ENCODE measurements around the gene E2F4.

E2F4 gene

GRCh38 chr16:67191995-67192681 is at the start of gene E2F4:
E2F4 (plus strand) TSS chr16:67192155; CDS start chr16:67192228, 73 bp downstream.
- DNase-seq, result peak; percentile 86

DNA sequence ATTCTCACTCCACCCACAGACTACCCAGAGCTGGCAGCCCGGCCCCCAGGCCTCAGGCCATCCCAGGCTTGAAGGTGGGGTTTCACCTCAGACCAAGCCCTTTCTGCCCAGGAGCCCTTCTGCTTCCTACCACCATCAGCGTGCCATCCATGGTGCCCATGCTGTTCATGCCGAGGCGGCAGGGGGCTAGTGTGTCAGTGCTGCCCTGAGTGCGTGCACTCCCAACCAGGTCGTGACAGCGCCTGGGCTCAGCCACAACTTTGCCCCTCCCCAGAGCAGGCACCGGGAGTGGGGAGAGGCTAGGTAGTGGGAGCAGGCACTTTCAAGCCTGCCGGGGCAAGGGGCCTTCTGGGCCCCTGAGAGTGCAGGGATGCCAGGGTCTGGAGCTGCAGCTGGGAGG is 49.6 kb upstream of the E2F4 start:
- DNase-seq, result no peak

- DNase-seq, result no peak
Measured at GRCh38 chr16:67144943-67145342, 47.0 kb upstream of the E2F4 start.

- DNase-seq, result no peak
Measured at GRCh38 chr16:67145746-67146145, 46.2 kb upstream of the E2F4 start.

- DNase-seq, result no peak
Measured at GRCh38 chr16:67146523-67147357, 45.2 kb upstream of the E2F4 start.

- no peak for DNase-seq
Measured at GRCh38 chr16:67147437-67148140, 44.4 kb upstream of the E2F4 start.

DNA sequence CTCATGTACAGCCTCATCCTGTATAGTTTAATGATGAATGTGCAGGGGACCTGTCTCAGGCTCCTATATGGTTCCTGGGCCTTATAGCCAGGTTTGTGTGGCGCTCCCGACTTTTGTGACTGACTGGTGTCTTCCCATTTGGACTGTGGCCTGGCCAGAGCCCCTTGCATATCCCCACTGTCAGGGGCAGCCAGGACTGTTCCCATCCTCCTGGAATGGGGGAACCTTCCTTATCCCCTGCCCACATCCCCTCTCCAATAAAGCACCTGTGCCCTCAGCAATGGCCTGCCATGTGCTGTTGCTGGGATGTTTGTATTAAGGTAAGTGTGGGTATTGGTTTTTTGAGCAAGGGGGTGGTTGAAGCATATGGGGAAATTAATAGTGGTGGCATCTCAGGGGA is 43.7 kb upstream of the E2F4 start:
- no peak for DNase-seq

- no peak for DNase-seq
Measured at GRCh38 chr16:67148656-67149275, 43.2 kb upstream of the E2F4 start.

DNA sequence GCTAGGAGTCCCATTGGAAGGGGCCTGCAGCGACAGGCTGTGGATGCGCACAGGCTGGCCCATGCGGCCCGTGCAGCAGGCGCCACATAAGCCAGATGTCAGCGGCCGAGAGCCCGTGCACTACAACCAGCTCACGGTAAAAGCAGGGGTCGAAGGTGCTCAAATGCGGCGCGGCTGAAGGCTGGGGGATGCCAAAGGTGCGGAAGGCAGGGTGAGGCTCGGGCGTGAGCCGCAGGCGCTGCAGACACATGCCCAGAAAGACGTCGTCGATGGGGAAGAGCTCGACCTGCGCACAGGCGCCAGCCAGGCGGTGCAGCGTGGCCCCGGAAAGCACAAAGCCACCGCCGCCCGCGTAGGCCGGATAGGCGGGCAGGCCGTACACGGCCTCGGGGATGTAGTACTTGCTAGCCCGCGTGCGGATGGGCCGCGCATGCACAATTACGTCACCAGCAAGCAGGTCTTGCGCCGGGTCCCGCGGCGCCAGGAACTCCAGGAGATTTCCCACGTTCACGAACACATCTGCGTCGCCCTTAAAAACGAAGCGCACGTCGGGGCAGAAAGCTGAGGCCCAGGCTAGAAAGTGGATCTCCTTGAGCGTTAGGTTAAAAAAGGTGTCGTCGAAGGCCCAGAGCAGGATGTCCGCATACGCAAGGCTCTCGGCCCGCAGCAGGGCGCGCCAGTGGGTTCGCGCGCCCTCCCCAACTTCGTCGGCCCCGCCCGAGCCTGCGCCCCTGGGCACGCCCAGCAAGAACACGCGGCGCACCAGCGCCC is 42.5 kb upstream of the E2F4 start:
- DNase-seq, result no peak

DNA sequence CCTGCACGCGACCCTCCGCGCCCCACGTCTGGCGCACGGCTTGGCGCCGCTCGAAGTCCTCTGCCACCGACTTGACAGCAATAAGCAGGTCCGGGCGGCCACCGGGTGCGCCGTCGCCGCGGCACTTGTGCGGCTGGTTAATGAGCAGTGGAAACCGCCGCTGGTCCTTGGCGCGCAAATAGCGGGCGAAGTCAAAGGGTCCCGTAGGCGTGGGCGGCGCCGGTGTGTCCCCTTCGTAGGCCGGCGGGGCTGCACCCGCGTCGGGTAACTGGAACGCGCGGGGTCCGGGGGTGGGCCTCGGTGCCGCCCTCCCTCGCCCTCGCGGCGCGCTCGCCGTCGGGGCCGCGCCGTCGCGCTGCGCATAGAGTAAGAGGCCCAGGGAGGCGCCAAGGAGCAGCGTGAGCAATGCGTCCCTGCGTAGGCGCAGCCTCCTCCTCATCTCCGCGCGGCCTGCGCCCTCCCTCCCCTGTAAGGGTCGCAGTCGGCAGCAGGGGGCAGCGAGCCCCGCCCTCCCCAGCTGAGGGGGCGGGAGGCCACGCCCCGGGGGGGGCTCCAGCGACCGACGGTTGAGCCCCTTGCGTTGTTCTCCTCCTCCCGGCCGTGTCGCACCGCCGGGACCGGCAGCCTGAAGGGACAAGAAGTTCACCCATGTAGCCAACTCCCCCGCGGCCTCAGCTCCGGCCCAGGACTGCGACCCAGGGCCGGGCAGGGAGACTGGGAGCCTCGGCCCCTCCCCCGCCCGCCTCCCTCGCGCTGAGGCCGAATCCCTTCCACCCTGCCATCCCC is 41.7 kb upstream of the E2F4 start:
- DNase-seq, result no peak

- no peak for DNase-seq
Measured at GRCh38 chr16:67150833-67151396, 41.0 kb upstream of the E2F4 start, which contains the start of gene B3GNT9. B3GNT9 (minus strand) TSS chr16:67150998; CDS start chr16:67150485, 513 bp downstream.

- no peak for DNase-seq
Measured at GRCh38 chr16:67151431-67152097, 40.4 kb upstream of the E2F4 start.

- no peak for DNase-seq
Measured at GRCh38 chr16:67154578-67155294, 37.2 kb upstream of the E2F4 start.

DNA sequence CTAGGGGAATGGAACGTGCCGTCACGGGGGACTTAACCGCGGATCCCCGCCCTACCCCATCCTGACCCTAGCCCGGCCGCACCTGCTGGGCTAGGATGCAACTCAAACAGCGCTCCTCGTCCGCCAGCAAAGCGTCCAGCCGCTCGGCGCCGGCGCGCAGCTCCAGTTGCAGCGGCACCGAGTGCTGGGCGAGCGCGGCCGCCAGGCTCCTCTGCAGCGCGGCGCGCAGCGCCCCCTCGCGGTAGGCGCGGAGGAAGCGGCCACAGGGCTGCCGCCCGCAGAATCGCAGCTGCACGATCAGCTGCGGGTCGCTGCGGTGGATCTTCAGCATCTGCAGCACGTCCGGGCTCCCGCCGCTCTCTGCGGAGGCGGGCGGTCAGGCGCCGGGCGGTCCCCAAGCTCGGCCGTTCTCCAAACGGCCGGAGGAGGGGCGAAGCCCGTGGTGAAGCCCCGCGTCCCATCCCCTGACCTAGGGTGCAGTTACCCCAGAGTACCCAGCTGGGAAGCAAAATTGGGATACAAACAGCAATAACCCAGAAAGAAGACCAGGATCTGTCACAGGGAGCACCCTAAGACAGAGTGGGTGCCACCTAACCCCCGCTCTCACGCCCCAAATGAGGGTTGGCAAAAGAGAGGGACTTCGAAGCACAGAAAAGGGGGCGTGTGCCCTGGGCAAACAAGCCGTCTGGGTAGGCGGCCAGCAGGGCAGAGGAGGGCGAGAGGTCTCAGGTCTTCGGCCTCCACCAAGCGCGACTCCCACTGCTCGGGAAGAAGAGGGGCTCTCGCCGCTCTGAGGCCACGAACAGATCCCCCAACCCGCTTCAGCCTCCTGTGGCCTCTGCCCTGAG is 36.4 kb upstream of the E2F4 start:
- peak; percentile 47 for DNase-seq

DNA sequence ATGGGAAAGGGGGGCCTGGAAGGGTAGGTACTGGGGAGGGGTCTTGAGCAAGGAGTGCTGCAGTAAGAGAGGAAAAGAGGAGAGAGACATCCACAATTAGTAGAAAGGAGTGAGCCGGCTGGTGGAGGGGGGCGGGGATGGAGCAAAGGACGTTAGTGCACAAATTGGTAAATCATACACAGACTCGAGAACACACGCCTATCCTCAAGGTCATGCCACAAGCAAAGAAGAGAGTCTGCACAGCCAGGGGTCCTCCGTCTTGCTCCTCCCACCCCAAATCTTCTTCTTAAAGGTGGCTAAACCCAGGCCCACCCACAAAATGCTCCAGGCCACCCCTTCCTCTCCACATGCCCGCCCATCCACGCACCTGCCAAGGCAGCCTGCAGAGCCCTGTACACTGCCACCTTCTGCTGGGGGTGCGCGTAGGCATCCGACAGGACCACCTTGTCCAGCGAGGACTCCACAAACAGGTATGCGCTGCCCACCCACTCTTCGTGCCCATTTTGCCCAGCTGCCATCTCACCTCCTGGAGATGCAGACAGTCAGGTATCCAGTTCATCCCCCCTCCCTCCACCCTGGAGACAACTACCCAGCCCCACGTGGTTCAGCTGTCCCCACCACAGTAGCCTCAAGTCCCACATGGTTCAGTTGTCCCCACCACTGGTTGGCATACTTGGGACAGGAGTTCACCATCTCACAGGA is 35.7 kb upstream of the E2F4 start:
- DNase-seq, result no peak

- DNase-seq, result no peak
Measured at GRCh38 chr16:67157106-67157748, 34.7 kb upstream of the E2F4 start.

DNA sequence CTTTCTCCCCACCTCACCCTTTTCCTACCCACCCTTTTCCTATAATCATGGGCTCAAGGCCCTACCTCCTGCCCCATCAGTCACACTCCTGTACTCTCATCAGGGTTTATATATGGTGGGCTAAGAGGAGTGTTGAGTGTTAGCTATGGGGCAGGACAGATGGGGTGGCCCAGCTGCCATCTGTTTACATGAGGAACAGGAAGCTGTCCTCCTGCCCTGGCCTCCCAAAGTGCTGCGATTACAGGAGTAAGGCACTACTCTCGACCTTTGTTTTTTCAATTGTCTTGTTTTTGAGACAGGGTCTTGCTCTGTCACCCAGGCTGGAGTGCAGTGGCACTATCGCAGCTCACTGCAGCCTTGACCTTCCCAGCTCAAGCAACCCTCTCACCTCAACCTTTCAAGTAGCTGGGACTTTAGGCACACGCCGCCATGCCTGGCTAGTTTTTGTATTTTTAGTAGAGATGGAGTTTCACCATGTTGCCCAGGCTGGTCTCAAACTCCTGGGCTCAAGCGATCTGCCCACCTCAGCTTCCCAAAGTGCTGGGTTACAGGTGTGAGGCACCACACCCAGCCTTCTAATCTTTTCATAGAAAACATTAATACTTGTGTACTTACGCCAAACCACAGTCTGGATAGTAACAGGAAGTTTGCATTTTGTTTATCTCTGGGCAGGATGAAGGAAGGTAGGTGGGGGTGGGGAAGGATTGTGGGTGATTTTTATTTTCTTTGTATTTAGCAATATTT is 33.9 kb upstream of the E2F4 start:
- no peak for DNase-seq

Measured in kidney glomerular epithelial cell (primary cell).